H1 (cell line): Measurements from ENCODE around the gene PBX3. TPM values are rescaled to one million over a fixed set of nuclear protein-coding genes. Genes with fewer than 3 reads are reported as not detected.

Experiments
- CTCF ChIA-PET: fragments of 300-600 bp; sonication (Branson Sonifier 250); formaldehyde crosslinking; loops from one replicate; lab custom pipeline; 2021; ENCODE audit not compliant: partially characterized antibody; lab: Charles Lee
- POLR2A ChIA-PET: fragments of 300-600 bp; sonication (Branson Sonifier 250); formaldehyde crosslinking; loops from one replicate; lab custom pipeline; 2021; ENCODE audit warnings: inconsistent platforms; ENCODE audit not compliant: partially characterized antibody; lab: Charles Lee
- DNase-seq, 2 experiments: peaks; one replicate each; pipeline versions ENCODE4 v3.0.0 to v3.0.0-alpha.2; 2010 to 2022; ENCODE audit warnings: low spot score in 2 of 2, low read depth in 1 of 2, mixed read lengths in 1 of 2
- FAIRE-seq: peaks from 2 replicates; lab custom pipeline; 2011; peaks lifted over from hg19 to GRCh38; lab: Jason Lieb, UNC
- H2AFZ ChIP-seq: 2 replicates; pipeline ENCODE4 v1.8.1; 2012; ENCODE audit warnings: low read length, inconsistent platforms
- H2AK5ac ChIP-seq: 2 replicates; pipeline ENCODE4 v1.6.1; 2013; ENCODE audit warnings: low read depth, low read length
- H2BK120ac ChIP-seq: replicated peaks from 2 replicates; pipeline ENCODE3; 2013; ENCODE audit warnings: low read depth, low read length, inconsistent platforms
- H2BK12ac ChIP-seq: 2 replicates; pipeline ENCODE4 v1.6.1; 2013; ENCODE audit warnings: low read depth, low read length
- H2BK15ac ChIP-seq: 2 replicates; pipeline ENCODE4 v1.6.1; 2013; ENCODE audit warnings: low read length
- H2BK20ac ChIP-seq: 2 replicates; pipeline ENCODE4 v1.6.1; 2013; ENCODE audit warnings: low read length
- H2BK5ac ChIP-seq: 2 replicates; pipeline ENCODE4 v1.6.1; 2013; ENCODE audit warnings: low read depth, low read length
- H3K14ac ChIP-seq: 2 replicates; pipeline ENCODE4 v1.6.1; 2013; ENCODE audit warnings: inconsistent platforms; ENCODE audit not compliant: insufficient read length
- H3K18ac ChIP-seq: 2 replicates; pipeline ENCODE4 v1.6.1; 2013; ENCODE audit warnings: low read length; ENCODE audit errors: extremely low read depth
- H3K23ac ChIP-seq: 2 replicates; pipeline ENCODE4 v1.6.1; 2013; ENCODE audit warnings: inconsistent platforms; ENCODE audit not compliant: insufficient read length
- H3K23me2 ChIP-seq: 2 replicates; pipeline ENCODE4 v1.6.1; 2013; ENCODE audit warnings: low read depth, low read length
- H3K27ac ChIP-seq: 2 replicates; pipeline ENCODE4 v1.6.1; 2011; ENCODE audit warnings: low read depth, low read length, inconsistent platforms
- H3K27me3 ChIP-seq, 4 experiments: replicated peaks in 1 of 4; 1 replicate in 1 of 4; 2 replicates in 3 of 4; pipeline versions ENCODE4 v1.6.1 to v1.8.1; 2011 to 2013; ENCODE audit warnings: low read length in 3 of 4, mild to moderate bottlenecking in 3 of 4, inconsistent platforms in 2 of 4, mixed read lengths in 2 of 4, moderate library complexity in 1 of 4; ENCODE audit not compliant: control insufficient read depth in 3 of 4, insufficient read depth in 3 of 4; ENCODE audit errors: extremely low read depth in 1 of 4
- H3K36me3 ChIP-seq, 4 experiments: 2 replicates each; pipeline versions ENCODE4 v1.6.1 to v1.8.1; 2011 to 2013; ENCODE audit warnings: mild to moderate bottlenecking in 4 of 4, low read length in 3 of 4, moderate library complexity in 2 of 4, control low read depth in 1 of 4, inconsistent platforms in 1 of 4; ENCODE audit not compliant: insufficient read depth in 4 of 4, control insufficient read depth in 2 of 4
- H3K4ac ChIP-seq: replicated peaks from 2 replicates; pipeline ENCODE3; 2013; ENCODE audit warnings: low read length, low read depth, mixed read lengths, inconsistent platforms; ENCODE audit not compliant: insufficient read length
- H3K4me1 ChIP-seq, 4 experiments: replicated peaks in 1 of 4; 1 replicate in 1 of 4; 2 replicates in 3 of 4; pipeline versions ENCODE4 v1.6.1 to v1.8.1; 2011 to 2013; ENCODE audit warnings: low read length in 3 of 4, inconsistent platforms in 2 of 4, mixed read lengths in 1 of 4; ENCODE audit not compliant: insufficient read depth in 4 of 4, control insufficient read depth in 3 of 4
- H3K4me2 ChIP-seq, 2 experiments: 2 replicates each; pipeline versions ENCODE4 v1.6.1 to v1.8.1; 2011 to 2013; ENCODE audit warnings: low read depth in 2 of 2, low read length in 2 of 2, control low read depth in 1 of 2, inconsistent platforms in 1 of 2, mild to moderate bottlenecking in 1 of 2; ENCODE audit not compliant: insufficient read depth in 1 of 2
- H3K4me3 ChIP-seq, 4 experiments: fragments of 200-600, 300-600 bp in 1 of 4; sonication (generic), shearing (Covaris generic), sonication (Bioruptor Twin) in 1 of 4; 2 replicates each; pipeline versions ENCODE4 v1.5.1 to v1.8.1; 2011 to 2016; ENCODE audit warnings: low read length in 4 of 4, low read depth in 3 of 4, control low read depth in 2 of 4, inconsistent platforms in 2 of 4, mild to moderate bottlenecking in 2 of 4, mixed read lengths in 1 of 4, moderate library complexity in 1 of 4; ENCODE audit not compliant: insufficient read depth in 2 of 4; ENCODE audit errors: extremely low read depth in 1 of 4
- H3K56ac ChIP-seq: replicated peaks from 2 replicates; pipeline ENCODE3; 2013; ENCODE audit warnings: low read depth, mild to moderate bottlenecking, mixed read lengths, low read length, inconsistent platforms; ENCODE audit not compliant: insufficient read length
- H3K79me1 ChIP-seq: 2 replicates; pipeline ENCODE4 v1.6.1; 2013; ENCODE audit warnings: low read depth, low read length, control low read depth
- H3K79me2 ChIP-seq, 2 experiments: 2 replicates each; pipeline versions ENCODE4 v1.6.1 to v1.8.1; 2012 to 2013; ENCODE audit warnings: low read length in 2 of 2, mild to moderate bottlenecking in 2 of 2, inconsistent platforms in 1 of 2; ENCODE audit not compliant: insufficient read depth in 2 of 2, control insufficient read depth in 1 of 2
- H3K9ac ChIP-seq, 4 experiments: replicated peaks in 1 of 4; 1 replicate in 1 of 4; 2 replicates in 3 of 4; pipeline versions ENCODE4 v1.6.1 to v1.8.1; 2011 to 2013; ENCODE audit warnings: low read depth in 3 of 4, low read length in 3 of 4, control low read depth in 2 of 4, mild to moderate bottlenecking in 2 of 4, moderate library complexity in 2 of 4, inconsistent platforms in 1 of 4; ENCODE audit errors: extremely low read depth in 1 of 4
- H3K9me3 ChIP-seq, 2 experiments: 2 replicates each; pipeline versions ENCODE4 v1.6.1 to v1.8.1; 2012 to 2013; ENCODE audit warnings: mild to moderate bottlenecking in 2 of 2, moderate library complexity in 2 of 2, control low read depth in 1 of 2, inconsistent platforms in 1 of 2, low read depth in 1 of 2, low read length in 1 of 2, mixed read lengths in 1 of 2; ENCODE audit not compliant: insufficient read depth in 2 of 2
- H4K20me1 ChIP-seq, 2 experiments: replicated peaks in 1 of 2; 2 replicates each; pipeline versions ENCODE3 to v1.8.1; 2011 to 2013; ENCODE audit warnings: inconsistent platforms in 2 of 2, low read length in 2 of 2, mild to moderate bottlenecking in 1 of 2; ENCODE audit not compliant: insufficient read depth in 2 of 2, control insufficient read depth in 1 of 2
- H4K5ac ChIP-seq: 2 replicates; pipeline ENCODE4 v1.6.1; 2013; ENCODE audit warnings: low read length, low read depth, mixed read lengths, inconsistent platforms; ENCODE audit not compliant: insufficient read length
- H4K8ac ChIP-seq: 2 replicates; pipeline ENCODE4 v1.8.0; 2013; ENCODE audit warnings: mild to moderate bottlenecking, moderate library complexity, low read length, inconsistent platforms; ENCODE audit not compliant: insufficient read depth; ENCODE audit errors: extremely low read depth
- H4K91ac ChIP-seq: replicated peaks from 2 replicates; pipeline ENCODE3; 2013; ENCODE audit warnings: low read length, mixed read lengths, inconsistent platforms; ENCODE audit not compliant: insufficient read length
- CHD2 ChIP-seq: IDR thresholded peaks from 2 replicates; pipeline ENCODE4 v1.6.1; 2012; ENCODE audit warnings: low read length, improper control_type of control experiment
- CREB1 ChIP-seq: IDR thresholded peaks from 2 replicates; pipeline ENCODE4 v1.6.1; 2012; ENCODE audit warnings: inconsistent platforms
- GABPA ChIP-seq: IDR thresholded peaks from 2 replicates; pipeline ENCODE4 v1.6.1; 2011; ENCODE audit warnings: mild to moderate bottlenecking, low read length, moderate library complexity, borderline replicate concordance; ENCODE audit not compliant: insufficient read depth
- GTF2F1 ChIP-seq: IDR thresholded peaks from 2 replicates; pipeline ENCODE4 v1.6.1; 2012; ENCODE audit warnings: low read depth, low read length, improper control_type of control experiment, borderline replicate concordance
- HDAC2 ChIP-seq, 2 experiments: fragments of 300-600 bp in 1 of 2; sonication (generic) in 1 of 2; IDR thresholded peaks; 2 replicates each; pipeline ENCODE4 v1.6.1; 2011 to 2012; ENCODE audit warnings: low read depth in 2 of 2, low read length in 2 of 2, mild to moderate bottlenecking in 2 of 2, moderate library complexity in 2 of 2, borderline replicate concordance in 1 of 2, inconsistent platforms in 1 of 2
- HDAC6 ChIP-seq: IDR thresholded peaks from one replicate; pipeline ENCODE4 v1.7.1; 2012; ENCODE audit warnings: low read depth, mild to moderate bottlenecking, inconsistent platforms, low read length, moderate library complexity
- RAD21 ChIP-seq, 2 experiments: IDR thresholded peaks in 1 of 2; conservative IDR thresholded peaks in 1 of 2; 2 replicates each; pipeline ENCODE4 v1.6.1; 2011; ENCODE audit warnings: low read depth in 2 of 2, low read length in 2 of 2, improper control_type of control experiment in 1 of 2, inconsistent platforms in 1 of 2, mild to moderate bottlenecking in 1 of 2, moderate library complexity in 1 of 2
- SIN3A ChIP-seq, 2 experiments: IDR thresholded peaks in 1 of 2; conservative IDR thresholded peaks in 1 of 2; 2 replicates each; pipeline ENCODE4 v1.6.1; 2011 to 2012; ENCODE audit warnings: low read length in 2 of 2, improper control_type of control experiment in 1 of 2, low read depth in 1 of 2, mild to moderate bottlenecking in 1 of 2
- SIRT6 ChIP-seq: IDR thresholded peaks from one replicate; pipeline ENCODE4 v1.7.1; 2012; ENCODE audit warnings: low read length, inconsistent platforms
- SP1 ChIP-seq: IDR thresholded peaks from 2 replicates; pipeline ENCODE4 v1.6.1; 2011; ENCODE audit warnings: low read depth, low read length
- YY1 ChIP-seq: IDR thresholded peaks from 2 replicates; pipeline ENCODE4 v1.6.1; 2011; ENCODE audit warnings: low read depth, mild to moderate bottlenecking, low read length
- WGBS, 2 experiments: shearing (Covaris generic) in 1 of 2; methylation state at CpG; one replicate each; pipeline versions ENCODE4 v1.1.6 to v1.1.7; 2013 to 2015; ENCODE audit warnings: low lambda C conversion rate in 2 of 2, mixed read lengths in 2 of 2, inconsistent platforms in 1 of 2, low coverage in 1 of 2, missing lambda C conversion rate in 1 of 2; ENCODE audit not compliant: insufficient replicate concordance in 2 of 2, insufficient coverage in 1 of 2, insufficient read length in 1 of 2; ENCODE audit errors: extremely low coverage in 1 of 2, missing lambda C conversion rate in 1 of 2; 5-methylcytosine and 5-hydroxymethylcytosine counted together
- polyA plus RNA-seq, 7 experiments: library from polyadenylated mRNA; depleted of rRNA in 3 of 7; stranded (reverse) in 5 of 7; unstranded in 2 of 7; fragments of >200 nt in 5 of 7; fragments of 200-250 nt in 2 of 7; gene quantifications; 1 replicate in 5 of 7; 2 replicates in 1 of 7; 4 replicates in 1 of 7; pipeline versions ENCODE4 v1.2.1 to v1.2.3, GENCODE V29; 2011 to 2013; ENCODE audit warnings: missing spikeins in 2 of 7, mixed read lengths in 2 of 7
- total RNA-seq: library from RNA; stranded (reverse); fragmentation: NEBNext Ultra II Directional; extraction: Animal tissue kit (Norgen Biotek cat#: 25700); gene quantifications from 2 replicates; pipeline ENCODE4 v1.2.1, GENCODE V29; 2021
- TF ChIP-seq, protein P1 (sequence below): IDR thresholded peaks from 2 replicates; pipeline ENCODE4 v1.6.1; 2012; ENCODE audit warnings: low read length, inconsistent platforms

The PBX3 gene
- total and polyA plus RNA-seq, 2 of the 8 experiments (the other 6 are each of a cell fraction or from before 2014, with no cell fraction given), result 22.7 to 44.3 TPM

DNA sequence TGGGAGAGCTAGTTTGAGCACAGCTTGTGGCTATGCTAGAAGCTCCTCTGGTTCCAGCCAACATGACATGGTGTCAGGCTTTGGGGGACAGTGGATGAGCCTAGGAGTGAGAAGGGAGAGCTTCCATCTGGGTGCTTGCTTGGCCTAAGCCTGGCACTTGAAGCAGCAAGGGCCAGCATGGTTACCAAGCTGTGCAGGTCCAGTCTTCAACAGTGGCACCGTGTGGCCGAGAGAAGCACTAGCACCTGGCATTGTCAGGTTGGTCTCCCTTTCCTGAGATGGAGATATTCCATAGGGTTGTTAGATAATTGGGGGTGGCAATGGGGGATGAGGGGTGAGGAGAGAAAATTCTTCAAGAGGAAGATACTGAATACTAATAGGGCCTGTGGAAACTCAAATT, 261.9 kb downstream of the PBX3 start:
- POLR2A ChIA-PET, result no interaction called here
- TF ChIP-seq, protein P1, sequence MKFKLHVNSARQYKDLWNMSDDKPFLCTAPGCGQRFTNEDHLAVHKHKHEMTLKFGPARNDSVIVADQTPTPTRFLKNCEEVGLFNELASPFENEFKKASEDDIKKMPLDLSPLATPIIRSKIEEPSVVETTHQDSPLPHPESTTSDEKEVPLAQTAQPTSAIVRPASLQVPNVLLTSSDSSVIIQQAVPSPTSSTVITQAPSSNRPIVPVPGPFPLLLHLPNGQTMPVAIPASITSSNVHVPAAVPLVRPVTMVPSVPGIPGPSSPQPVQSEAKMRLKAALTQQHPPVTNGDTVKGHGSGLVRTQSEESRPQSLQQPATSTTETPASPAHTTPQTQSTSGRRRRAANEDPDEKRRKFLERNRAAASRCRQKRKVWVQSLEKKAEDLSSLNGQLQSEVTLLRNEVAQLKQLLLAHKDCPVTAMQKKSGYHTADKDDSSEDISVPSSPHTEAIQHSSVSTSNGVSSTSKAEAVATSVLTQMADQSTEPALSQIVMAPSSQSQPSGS, result no peak
- TF ChIP-seq SIN3A (conservative IDR thresholded peaks at IDR 0.05 in 1 of 2, IDR thresholded peaks at IDR 0.05 in 1 of 2; ENCODE audit: low read depth in 1 of 2, low read length in 2 of 2) (no peak), SP1 (no peak), CREB1 (no peak), SIRT6 (no peak), RAD21 (IDR thresholded peaks at IDR 0.05 in 1 of 2, conservative IDR thresholded peaks at IDR 0.05 in 1 of 2; ENCODE audit: low read depth in 2 of 2, low read length in 2 of 2) (peak; percentile 38 to 60), CHD2 (no peak), GABPA (no peak), HDAC6 (no peak), HDAC2 (IDR thresholded peaks at IDR 0.05; ENCODE audit: borderline replicate concordance in 1 of 2, low read depth in 2 of 2, low read length in 2 of 2) (no peak), YY1 (no peak), GTF2F1 (no peak)

More for the DNA sequence above, 261.9 kb downstream of the PBX3 start:
- H4K91ac ChIP-seq, result no peak overlapping the region
- H4K8ac ChIP-seq, result no peak overlapping the region
- no peaks in the 10 kb centered on the region for H3K23me2 ChIP-seq
- 100% methylated on average over 2 of the region's 2 CpGs; no CpG with 5 or more reads in 1 of the 2 experiments for WGBS, 2 experiments
- no peak overlapping the region for H3K4me3 ChIP-seq
- no peak overlapping the region for H3K23ac ChIP-seq
- no peak overlapping the region for H2AFZ ChIP-seq
- DNase-seq (no peak), FAIRE-seq (no peak)
- no peak overlapping the region for H3K18ac ChIP-seq
- H3K4me1 ChIP-seq, result no peaks in the 10 kb centered on the region
- no peaks in the 10 kb centered on the region for H3K36me3 ChIP-seq
- H2BK120ac ChIP-seq, result no peak overlapping the region
- H2BK20ac ChIP-seq, result no peak overlapping the region
- H4K5ac ChIP-seq, result no peak overlapping the region
- no peaks in the 10 kb centered on the region for H4K20me1 ChIP-seq
- no peak overlapping the region for H3K9ac ChIP-seq
- CTCF ChIA-PET, result interaction anchor here (0.8 to 3.3 kb wide), 5 partner anchors 9 to 199 kb away, joined by 3 to 13 read pairs (median 4); no protein-coding TSS in a partner anchor
- H2BK5ac ChIP-seq, result no peak overlapping the region
- H3K27ac ChIP-seq, result no peak overlapping the region
- no peak overlapping the region for H3K56ac ChIP-seq
- no peak overlapping the region for H2AK5ac ChIP-seq
- H3K27me3 ChIP-seq, result no peaks in the 10 kb centered on the region
- no peak overlapping the region for H2BK12ac ChIP-seq
- no peaks in the 10 kb centered on the region for H3K79me2 ChIP-seq
- no peak overlapping the region for H3K4me2 ChIP-seq
- no peak overlapping the region for H2BK15ac ChIP-seq
- no peak overlapping the region for H3K4ac ChIP-seq
- no peak overlapping the region for H3K14ac ChIP-seq
- H3K79me1 ChIP-seq, result no peaks in the 10 kb centered on the region
- H3K9me3 ChIP-seq, result peaks cover 17 to 20% of the 10 kb centered on the region in 2 experiments
